Spleen (tissue), 7 donors: ENCODE results near the gene MADD.

Experiments
- CTCF ChIP-seq, 11 experiments: fragments of 200-600 bp in 7 of 11; fragments of 450-650 bp in 4 of 11; sonication (generic) in 4 of 11; IDR thresholded peaks in 8 of 11; conservative IDR thresholded peaks in 3 of 11; 1 replicate in 7 of 11; 2 replicates in 4 of 11; pipeline versions ENCODE4 v1.4.0 to v1.8.0; 2016 to 2021; ENCODE audit warnings: antibody characterized with exemption in 11 of 11, inconsistent platforms in 4 of 11, mild to moderate bottlenecking in 1 of 11
- POLR2A ChIP-seq, 3 donors: fragments of 450-650 bp; IDR thresholded peaks; one replicate each; pipeline ENCODE4 v1.5.1; 2017; ENCODE audit warnings: antibody characterized with exemption in 3 of 3, mild to moderate bottlenecking in 1 of 3
- POLR2AphosphoS5 ChIP-seq, 3 donors: sonication (generic); formaldehyde crosslinking; IDR thresholded peaks; one replicate each; pipeline ENCODE4 v1.5.1; 2017; ENCODE audit warnings: antibody characterized with exemption in 3 of 3
- donor health status: DM: no; HTN: no; CAD: no; lungs with moderate emphysema.
- donor health status: DM: no; HTN: no; CAD: no.
- donor health status: DM: no; HTN: no; CAD: no.

DNA sequence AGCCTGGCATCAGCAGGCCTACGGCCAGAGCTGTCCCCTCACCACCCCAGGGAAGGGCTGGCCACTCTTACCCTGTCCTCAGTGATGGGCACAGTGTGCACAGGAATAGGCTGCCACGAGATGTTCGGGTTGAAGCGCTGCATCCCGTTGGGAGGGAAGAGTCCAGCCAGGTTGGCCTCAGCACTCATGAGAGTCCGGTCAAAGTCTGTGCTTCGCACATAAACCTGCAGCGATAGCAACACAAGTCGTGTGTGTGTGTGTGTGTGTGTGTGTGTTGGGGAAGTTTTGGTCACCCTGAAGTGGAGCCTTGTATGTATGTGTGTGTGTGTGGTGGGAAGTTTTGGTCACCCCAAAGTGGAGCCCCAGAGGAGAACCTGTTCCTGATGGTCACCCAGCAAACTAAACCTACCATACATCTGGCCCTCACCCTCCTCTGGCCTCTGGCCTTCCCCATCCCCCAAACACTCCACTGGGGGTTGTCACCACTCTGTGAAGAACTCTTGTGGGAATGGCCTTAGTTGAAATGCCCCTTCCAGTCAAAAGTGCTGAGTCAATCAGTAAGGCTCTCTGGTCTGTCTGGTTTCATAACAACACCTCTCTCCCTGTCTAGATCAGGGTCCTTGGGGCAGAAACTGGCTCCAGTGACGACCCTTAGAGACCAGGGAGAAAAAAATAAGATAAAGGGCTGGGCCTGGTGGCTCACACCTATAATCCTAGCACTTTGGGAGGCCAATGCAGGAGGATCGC is 24.1 kb upstream of the MADD start:
- TF ChIP-seq CTCF (IDR thresholded peaks at IDR 0.05 in 8 of 11, conservative IDR thresholded peaks at IDR 0.05 in 3 of 11): no peak
- TF ChIP-seq POLR2A (IDR thresholded peaks at IDR 0.05): no peak
- TF ChIP-seq POLR2AphosphoS5 (IDR thresholded peaks at IDR 0.05): no peak
